ENCODE measurements around the gene PAXX.
"Not testable (repeated sequence)": the region's sequence is repeated elsewhere in the genome, so short reads cannot be mapped to it uniquely, and the experiment has no call there.

PAXX gene

DNA sequence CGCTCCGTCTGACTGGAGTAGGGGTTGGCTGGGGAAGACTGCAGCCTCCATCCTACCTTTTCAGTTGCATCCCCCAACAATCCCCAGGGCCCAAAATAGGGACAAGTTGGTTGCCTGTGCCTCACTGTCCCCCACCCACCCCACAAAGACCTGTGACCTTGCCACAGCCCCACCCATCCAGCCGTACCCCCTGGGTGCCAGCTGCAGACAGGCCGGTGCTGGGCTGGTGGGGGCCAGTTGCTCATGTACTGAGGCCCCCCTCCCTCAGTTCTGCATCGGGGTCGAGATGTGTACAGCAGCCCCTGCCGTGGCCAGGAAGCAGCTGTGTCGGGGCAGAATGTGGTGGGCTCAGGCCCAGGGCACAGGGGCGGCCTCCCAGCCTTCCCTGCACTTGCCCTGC is 9.1 kb upstream of the PAXX start:
- DNase-seq, result no peak

DNA sequence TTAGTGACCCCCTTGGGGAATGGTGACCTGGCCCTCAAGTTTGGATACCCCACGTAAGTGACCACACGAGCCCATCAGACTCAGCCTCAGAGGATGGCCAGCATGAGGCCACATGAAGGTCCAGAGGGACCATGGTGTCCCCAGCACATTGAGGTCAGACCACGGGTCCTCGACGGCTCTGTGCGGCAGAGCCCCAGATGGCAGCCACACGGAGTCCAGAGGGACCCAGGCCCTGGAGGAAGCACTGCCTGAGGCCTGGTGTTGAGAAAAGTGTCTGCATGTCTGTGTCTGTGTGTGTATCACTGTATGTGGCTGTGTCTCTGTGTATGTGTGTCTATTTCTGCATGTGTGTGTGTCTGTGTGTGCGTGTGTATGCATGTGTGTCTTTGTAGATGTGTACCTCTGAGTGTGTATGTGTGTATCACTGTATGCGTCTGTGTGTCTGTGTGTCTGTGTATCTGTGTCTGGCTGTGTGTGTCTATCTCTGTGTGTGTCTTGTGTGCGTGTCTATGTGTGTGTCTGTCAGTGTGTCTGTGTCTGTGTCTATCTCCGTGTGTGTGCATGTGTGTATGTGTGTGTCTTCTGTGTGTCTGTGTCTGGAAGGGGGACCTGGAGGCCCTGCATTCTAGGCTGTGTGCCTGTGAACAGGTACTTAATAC is 8.4 kb upstream of the PAXX start:
- no peak for DNase-seq

DNA sequence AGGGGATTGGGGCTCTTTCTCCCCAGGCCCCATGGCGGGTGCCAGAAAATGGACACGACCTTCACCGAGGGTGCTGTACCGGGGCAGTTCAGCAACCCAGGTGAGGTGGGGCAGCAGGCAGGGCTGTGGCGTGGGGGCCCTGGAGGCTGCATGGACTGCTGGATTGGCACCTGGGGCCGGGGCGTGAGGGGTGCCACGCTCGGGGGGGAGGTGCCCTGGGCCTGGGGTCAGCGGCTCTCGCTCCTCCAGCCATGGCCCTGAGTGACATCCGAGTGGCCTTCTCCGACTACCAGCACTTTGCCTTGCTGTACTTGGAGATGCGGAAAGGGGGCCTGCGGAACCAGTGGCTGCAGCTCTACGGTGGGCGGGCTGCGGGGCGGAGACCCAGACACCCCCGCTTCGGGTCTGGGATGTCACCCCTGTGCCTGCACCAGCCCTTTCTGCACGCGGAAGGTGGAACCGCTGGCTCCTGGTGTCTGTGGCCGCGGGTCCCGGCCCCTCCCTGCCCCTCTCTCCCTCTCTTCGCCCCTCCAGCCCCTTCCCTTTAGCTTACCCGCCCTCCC is 7.7 kb upstream of the PAXX start:
- DNase-seq, result no peak

DNA sequence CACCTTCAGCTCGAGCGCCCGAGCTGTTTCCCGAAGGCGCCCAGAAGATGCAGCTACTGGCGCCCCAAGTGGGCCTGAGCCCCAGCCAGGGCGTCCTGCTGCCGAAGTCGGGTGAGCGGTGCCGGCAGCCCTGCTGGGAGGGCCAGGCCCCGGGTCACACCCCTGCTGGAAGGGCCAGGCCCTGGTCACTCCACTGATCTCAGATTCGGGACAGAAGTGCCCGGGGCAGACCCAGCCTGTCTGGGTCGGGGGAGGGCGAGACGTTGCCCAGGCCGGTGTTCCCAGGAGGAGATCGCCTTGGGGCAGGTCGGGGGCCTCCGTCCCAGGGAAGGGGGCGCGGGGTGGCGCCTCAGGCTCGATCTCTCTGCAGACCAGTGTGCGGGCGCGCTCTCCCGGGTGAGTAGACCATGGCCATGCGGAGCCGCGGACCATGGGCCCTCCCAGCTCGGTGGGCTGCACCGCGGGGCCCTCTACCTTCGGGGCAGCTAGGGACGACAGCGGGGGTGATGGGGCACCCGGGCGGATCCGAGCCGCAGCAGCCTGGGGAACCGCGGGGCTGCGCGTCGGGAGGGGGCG is 7.1 kb upstream of the PAXX start:
- no peak for DNase-seq

DNA sequence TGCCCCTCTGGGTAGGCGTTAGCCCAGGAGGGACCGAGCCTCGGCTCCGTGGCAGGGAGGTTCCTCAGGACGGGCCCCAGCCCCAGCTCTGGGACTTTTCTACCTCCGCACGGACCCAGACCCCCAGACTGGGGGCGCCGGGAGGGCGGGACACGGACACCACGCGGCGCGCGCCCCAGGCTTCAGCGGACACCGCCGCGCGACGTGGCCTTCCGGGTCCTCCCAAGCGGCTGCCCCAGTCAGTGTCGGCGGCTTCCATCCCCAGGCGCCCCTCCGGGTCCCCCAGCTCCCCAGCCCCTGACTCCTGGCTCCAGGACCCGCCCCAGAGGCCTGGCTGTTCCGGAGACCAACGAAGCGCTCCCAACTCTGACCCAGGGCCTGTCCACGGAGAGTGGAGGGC is 6.4 kb upstream of the PAXX start:
- DNase-seq, result no peak

DNA sequence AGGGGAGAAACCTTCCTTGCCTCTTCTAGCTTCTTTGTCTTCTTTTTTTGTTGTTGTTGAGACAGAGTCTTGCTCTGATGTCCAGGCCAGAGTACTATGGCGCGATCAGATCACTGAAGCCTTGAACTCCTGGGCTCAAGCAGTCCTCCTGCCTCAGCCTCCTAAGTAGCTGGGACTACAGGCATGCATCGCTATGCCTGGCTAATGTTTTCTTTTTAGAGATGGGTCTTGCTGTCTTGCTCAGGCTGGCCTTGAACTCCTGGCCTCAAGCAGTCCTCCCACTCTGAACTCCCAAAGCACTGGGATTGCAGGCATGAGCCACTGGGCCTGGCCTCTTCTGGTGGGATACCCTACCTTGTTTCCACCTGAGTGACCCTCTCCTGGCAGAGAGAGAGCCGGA is 3.4 kb upstream of the PAXX start:
- DNase-seq, result no peak

- no peak for DNase-seq
These were observed 1.8 kb upstream of the PAXX start for GRCh38 chr9:136990242-136990911.

DNA sequence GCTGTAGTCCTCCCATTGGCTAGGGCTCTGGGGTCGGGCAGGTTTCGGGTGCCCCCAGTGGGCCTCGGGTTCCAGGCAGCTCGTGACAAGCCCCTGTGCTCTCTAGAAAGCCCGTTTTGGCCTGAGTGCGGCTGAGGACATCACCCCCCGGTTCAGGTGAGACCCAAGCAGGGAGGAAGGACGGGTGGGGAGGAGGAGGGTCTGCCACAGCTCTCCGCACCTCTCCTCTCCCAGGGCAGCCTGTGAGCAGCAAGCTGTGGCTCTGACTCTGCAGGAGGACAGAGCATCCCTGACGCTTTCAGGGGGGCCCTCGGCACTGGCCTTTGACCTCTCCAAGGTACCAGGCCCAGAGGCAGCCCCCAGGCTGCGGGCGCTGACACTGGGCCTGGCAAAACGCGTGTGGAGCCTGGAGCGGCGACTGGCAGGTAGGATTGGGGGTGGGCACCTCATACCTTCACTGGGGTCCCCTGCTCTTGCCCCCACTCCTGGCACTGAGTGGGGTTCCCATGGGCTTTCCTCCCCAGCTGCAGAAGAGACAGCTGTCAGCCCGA is 672 bp downstream of the PAXX start:
- no peak for DNase-seq

- no peak for DNase-seq
These were observed 2.1 kb downstream of the PAXX start for GRCh38 chr9:136994180-136994887.

- no peak for DNase-seq
These were observed 2.6 kb downstream of the PAXX start for GRCh38 chr9:136994888-136995230.

DNA sequence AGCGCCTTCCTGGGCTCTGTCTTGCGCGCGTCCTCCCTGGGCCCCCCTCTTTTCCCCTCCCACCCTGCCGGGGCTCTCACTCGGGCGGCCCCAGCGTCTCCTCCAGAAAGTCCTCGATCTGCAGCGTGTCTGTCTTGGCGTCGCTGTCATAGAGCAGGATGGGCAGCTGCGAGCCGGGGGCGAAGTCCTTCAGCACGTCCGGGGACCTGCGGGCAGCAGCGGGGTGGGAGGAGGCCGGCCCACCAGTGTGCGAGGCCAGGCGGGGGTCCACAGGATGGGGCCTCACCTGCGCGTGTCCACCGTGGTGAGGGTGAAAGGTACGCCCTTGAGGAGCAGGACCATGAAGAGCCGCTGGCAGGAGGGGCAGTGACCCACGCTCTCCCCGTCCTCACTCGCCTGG is 3.1 kb downstream of the PAXX start:
- DNase-seq, result no peak

DNA sequence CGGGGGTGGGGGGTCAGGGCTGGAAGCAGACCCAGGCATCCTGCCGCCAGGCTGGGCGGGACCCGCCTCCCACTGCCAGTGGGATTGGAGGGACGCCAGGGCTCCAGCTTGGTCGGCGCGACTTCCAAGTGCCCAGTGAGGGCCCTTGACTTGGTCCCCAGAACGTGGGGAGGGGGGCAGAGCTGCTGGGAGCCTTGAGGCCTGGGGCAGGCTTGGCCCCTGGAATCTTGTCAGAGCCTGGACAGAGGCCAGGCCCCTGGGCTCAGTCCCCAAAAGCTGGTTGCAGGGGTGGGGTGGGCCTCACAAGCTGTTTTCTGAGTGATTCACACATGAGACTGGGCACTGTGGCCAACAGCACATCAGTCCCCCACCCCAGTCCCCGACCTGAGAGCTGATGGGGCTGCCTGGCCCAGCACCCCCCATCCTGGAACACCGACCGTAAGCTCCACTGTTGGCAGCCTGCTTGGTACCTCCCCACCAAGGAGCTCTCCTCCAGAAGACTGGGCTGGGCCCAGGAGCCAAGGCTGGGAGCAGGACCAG is 3.6 kb downstream of the PAXX start:
- DNase-seq, result no peak

DNA sequence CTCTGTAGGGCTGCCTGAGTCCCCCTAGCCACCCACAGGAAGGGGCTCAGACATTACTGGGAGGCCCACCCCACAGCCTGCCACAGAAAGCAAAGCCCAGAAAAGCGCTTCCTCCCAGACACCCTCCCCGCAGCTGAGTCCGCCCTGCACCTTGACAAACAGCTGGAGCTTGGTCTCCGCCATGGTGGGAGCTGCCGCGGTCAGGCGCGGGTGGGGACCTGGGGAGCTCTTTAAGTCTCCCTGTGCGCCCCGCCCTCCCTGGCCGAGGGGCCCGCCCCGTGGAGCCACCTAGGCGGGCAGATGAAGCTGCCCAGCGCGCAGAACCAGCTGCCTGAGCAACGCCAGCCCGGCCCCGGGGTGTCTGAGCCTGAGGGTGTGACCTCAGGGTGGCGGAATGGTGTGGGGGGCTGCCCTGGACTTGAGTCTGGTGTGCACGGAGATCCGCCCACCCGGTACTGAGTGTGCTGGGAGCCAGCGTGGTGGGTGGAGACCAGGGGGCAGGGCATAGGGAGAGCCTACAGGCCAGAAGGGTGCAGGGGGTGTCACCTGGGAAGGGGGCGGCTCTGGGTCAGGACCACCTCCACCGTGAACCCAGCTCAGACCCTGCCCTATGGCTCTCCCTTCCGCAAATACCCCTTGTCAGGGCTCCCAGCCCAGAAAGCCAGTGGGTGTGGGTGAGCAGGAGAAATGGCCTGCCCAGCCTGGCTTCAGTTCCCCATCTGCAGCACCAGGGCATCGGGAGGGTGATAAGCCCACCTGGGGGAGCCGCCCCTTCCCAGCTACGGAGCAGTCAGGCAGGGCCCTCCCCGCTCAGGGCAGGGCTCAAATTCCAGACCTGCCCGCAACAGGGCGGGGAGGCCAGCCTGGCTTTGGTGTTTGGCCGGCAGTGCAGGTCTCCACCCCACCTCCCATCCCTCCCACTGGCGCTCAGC is 4.4 kb downstream of the PAXX start, which contains the start of gene CLIC3:
Gene CLIC3 (minus strand): TSS at position 208 of the 932 bp plus-strand sequence. CDS start 25 bp downstream, at position 183.
- DNase-seq, result no peak

DNA sequence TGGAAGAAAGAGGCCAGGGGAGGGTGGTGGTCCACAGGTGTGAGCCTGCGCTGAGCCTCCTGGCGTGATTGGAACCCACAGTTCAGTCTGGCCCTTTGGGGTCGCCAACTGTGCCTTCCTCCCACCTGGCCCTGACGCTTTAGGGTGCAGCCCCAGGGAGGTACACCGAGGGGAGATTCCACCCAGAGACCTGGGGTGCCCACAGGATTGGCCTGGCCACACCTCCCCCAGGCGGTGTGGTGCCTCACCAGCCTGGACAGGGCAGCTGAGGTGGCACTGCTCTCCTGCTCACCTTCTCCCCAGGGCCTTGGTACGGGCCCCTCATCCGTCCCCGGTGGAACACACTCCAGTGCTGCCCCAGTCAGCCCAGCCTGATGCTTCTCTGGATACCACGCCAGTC is 5.1 kb downstream of the PAXX start:
- DNase-seq, result no peak

GRCh38 chr9:136997830-136998234 is 5.6 kb downstream of the PAXX start:
- no peak for DNase-seq

GRCh38 chr9:137000177-137000930 is 8.1 kb downstream of the PAXX start:
- DNase-seq, result peak; percentile 36

DNA sequence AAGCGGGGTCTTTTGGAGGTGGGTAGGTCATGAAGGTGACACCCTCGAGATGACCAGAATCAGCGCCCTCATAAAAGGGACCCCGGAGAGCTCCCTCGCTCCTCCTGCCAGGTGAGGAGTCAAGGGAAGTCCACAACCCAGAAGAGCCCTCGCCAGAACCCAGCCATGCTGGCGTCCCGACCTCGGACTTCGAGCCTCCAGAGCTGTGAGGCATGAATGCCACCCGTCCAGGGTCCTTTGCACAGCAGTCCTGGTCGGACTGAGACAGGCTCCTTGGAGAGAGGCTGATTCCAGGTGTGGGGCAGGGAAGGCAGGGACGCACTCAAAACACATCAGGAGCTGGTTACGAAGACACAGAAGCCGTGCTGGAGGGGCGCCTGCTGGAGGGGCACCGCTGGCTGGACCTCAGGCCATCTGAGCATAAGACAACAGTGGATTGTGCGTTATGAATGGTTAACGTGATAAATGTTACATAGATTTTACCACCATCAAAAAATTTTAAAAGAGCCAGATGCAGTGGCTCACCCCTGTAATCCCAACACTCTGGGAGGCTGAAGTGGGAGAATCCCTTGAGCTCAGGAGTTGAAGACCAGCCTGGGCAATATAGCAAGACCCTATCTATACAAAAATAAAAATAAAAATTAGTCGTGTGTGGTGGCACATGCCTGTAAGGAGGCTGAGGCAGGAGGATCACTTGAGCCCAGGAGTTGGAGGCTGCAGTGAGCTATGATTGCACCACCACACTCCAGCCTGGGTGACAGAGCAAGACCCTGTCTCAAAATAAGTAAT is 9.8 kb downstream of the PAXX start:
- DNase-seq, result no peak

GRCh38 chr9:137002646-137003041 is 10.4 kb downstream of the PAXX start:
- no peak for DNase-seq

GRCh38 chr9:137004285-137004684 is 12.1 kb downstream of the PAXX start:
- not testable (repeated sequence) for DNase-seq

Measured in KG1 (cell line).